ENCODE results near the gene OGDH.
"Not testable (repeated sequence)": the region's sequence is repeated elsewhere in the genome, so short reads cannot be mapped to it uniquely, and the experiment has no call there.

The OGDH gene

GRCh38 chr7:44606341-44607140, at the start of gene OGDH:
Gene OGDH (plus strand): TSS chr7:44606627. CDS start chr7:44624344, 17,717 bp downstream.
- DNase-seq (ENCODE audit: low read depth): peak; percentile 100

GRCh38 chr7:44557485-44557884, 48.9 kb upstream of the OGDH start:
- no peak for DNase-seq (ENCODE audit: low read depth)

DNA sequence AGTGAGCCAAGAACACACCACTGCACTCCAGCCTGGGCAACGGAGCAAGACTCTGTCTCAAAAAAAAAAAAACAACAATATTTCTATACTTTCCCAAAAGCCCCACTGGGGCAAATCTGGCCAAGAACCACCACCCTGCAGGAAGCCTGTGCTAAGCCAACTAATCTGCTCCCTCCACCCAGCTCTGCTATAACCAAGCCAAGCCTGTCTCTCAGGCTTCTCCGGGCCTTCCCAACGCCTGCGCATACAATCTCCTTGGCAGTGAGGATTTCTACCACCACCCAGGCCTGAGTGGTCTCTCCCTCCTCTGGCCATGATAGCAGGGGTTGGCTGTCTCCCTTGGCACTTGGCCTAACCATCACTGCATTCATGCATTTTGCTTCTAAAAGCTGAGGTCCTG, 46.9 kb upstream of the OGDH start:
- DNase-seq (ENCODE audit: low read depth): no peak

DNA sequence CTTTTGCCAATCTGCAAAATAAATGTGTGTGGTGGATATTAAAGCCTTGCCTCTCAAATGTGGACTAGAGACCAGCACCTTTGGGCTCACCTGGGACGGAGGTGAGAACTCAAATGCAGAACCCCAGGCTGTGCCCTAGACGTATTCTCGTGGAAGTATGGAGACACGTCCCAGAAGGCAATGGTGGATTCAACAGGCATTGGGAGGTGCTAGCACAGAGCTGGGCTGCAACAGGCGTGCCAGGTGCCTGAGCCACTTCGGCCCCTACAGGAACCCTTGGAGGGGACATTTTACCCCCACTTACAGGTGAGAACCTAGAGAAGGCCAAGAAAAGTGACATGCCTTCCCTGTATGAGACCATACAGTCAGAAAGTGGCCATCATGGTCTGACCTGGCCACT, 44.9 kb upstream of the OGDH start:
- no peak for DNase-seq (ENCODE audit: low read depth)

DNA sequence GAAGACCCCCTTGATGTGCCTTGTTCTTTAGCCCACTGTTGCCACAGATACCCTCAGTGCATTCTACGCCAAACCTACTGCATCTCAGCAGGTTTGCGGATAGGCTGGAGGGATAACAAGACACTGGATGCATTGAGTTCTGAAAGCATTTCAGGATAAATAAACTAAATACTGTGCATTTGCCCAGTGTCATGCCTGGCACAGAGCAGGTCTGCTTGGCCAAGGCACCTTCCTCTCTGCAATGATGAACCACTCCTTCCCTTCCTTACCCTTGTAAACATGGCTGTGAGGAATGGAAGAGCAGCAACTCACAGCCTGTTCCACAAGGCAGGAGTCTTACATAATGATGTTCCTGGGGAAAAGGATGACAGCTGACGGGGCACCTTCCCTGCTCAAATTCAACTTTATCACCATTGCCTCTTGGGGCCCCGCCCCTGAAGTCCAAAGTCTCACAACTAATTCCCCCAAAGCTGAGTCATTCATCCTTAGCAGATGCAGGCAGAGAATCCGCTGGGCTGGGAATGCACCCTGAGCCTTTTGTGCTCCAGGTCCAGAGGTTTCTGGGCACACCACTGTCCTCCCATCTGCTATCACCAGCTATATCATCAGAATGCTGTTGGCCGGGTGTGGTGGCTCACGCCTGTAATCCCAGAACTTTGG, 44.3 kb upstream of the OGDH start:
- peak; percentile 81 for DNase-seq (ENCODE audit: low read depth)

- not testable (repeated sequence) for DNase-seq (ENCODE audit: low read depth)
Measured at GRCh38 chr7:44562622-44562962, 43.8 kb upstream of the OGDH start.

- no peak for DNase-seq (ENCODE audit: low read depth)
Measured at GRCh38 chr7:44563171-44563679, 43.2 kb upstream of the OGDH start.

- no peak for DNase-seq (ENCODE audit: low read depth)
Measured at GRCh38 chr7:44564606-44565005, 41.8 kb upstream of the OGDH start.

GRCh38 chr7:44565097-44565794, 41.2 kb upstream of the OGDH start:
- DNase-seq (ENCODE audit: low read depth): peak; percentile 66

DNA sequence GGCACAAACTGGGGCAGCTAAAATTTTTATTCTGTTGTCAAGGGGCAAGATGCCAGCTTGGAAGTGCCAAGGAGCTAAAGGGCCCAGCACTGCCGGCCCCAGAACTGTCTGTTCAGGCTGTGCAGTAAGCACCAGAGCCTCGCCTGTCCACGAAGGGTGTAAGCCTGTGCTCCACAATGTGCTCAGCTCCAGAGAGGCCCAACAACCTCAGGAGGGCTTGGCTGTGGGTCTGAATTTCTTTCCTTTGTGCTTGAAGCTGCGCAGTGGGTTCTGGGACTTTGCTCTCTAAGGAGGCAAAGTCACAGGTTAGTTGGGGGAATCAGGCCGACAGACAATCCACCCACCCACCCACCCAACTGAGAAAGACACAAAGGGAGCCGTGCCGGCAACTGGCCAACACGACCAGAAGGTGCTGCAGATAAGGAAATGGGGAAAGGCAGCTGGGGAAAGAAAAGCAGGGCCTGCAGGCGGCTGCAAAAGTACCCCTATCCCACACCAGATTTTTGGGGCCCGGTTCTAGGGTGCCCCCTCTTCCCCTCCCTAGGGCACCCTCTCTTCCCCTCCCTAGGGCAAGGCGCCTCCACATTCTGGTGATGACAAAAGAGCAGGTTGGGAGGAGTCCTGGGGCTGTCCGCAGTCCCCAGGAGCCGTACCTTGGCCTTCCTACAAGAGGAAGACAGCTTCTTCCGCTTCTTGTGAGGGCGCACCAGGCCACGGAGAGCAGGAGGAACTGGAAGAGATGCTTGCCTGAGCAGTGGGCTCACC, 40.5 kb upstream of the OGDH start:
- no peak for DNase-seq (ENCODE audit: low read depth)

GRCh38 chr7:44566680-44567079, 39.7 kb upstream of the OGDH start:
- DNase-seq (ENCODE audit: low read depth): no peak

DNA sequence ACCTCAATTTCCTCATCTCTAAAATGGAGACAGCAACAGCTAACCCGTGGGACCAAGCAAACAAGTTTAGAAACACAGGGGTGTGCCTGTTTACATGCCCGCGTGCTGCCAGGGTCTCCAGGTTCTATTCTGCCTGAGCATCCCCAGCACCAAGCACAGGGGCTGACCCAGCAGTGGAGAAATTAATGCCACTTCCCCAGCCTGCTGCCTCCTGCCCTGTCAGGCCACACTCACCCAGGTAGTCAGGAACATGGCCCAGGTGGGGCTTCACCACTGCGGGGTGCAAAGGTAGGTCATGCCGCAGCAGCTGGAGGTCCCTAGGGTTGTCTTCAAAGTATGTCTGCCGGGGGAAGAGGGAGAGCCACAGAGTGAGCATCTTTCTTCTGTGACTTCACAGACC, 38.5 kb upstream of the OGDH start:
- no peak for DNase-seq (ENCODE audit: low read depth)

- no peak for DNase-seq (ENCODE audit: low read depth)
Measured at GRCh38 chr7:44568771-44569560, 37.5 kb upstream of the OGDH start.

DNA sequence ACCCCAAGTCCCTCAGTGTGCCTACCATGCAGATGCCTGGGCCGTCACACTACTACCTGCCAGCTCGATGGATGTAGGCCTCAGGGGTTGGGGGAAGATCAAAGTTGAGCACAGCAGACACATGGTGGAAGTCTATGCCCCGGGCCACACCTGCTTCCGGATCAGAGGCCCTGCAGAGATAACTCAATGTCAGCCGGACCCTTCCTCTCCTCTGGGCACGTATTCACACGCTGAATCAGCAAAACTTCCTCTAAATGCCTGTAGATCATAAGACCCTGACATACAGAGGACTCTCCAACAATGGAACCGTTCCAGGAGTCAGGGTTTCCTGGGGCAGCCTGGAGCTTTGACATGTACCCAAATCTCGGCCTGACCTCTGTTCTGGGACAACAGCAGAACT, 36.5 kb upstream of the OGDH start:
- DNase-seq (ENCODE audit: low read depth): no peak

GRCh38 chr7:44572771-44573170, 33.7 kb upstream of the OGDH start:
- DNase-seq (ENCODE audit: low read depth): no peak

DNA sequence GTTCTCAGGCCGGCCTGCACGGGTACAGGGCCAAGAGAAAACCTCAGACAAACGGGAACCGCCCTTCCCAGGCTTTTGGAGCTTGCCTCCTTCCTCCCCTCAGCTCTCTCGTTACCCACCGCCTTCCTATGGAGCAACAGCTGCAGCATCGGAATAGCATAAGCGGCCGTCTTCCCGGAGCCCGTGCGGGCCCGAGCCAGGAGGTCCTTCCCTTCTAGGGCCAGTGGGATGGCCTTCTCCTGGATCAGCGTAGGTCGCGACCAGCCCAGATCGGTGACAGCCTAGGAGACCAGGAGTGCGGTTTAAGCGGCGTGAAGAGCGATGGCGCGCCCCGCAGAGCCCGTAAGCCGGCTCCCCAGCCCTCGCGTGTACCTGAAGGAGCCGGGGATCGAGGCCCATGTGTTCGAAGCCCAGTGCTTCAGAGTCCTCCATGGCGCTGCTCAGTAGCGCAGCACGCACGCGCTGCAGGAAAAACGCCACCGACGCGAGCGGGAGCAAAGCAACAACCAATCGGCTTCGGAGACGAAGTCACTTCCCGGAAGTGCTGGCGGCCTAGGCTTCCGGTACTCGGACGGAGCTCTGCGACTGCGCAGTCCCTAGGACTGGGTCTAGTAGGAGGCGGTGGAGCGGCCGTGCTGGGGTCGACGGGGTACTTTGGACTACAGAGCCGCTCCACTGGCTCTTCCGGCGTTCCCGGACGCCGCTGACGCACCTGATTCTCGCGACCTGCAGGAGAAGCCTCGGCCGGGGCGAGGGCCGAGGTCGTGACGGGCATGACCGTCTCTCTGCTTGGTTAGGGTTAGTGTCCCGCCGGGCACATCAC, 32.8 kb upstream of the OGDH start, which contains the start of gene DDX56:
TSS of gene DDX56 (minus strand) at position 445 of the 823 bp plus-strand sequence. CDS start at position 432, 13 bp downstream.
- peak; percentile 97 for DNase-seq (ENCODE audit: low read depth)

- DNase-seq (ENCODE audit: low read depth): no peak
Measured at GRCh38 chr7:44574287-44574872, 32.0 kb upstream of the OGDH start.

DNA sequence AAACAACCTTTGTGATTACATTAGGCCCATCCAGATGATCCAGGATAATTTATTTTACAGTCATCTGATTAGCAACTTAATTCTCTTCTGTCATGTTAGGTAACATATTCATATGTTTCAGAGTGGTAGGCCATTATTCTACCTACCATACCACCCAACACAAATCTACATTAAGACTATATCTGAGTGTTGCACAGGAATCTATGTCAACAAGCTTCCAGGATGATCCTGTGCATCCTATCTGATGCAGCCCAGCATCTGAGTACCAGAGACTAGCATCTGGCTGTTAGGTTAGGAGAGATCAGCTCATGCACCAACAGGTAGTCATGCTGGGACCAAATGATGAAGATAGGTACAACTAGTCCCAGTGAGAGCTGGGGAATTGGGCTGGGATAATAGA, 31.4 kb upstream of the OGDH start:
- no peak for DNase-seq (ENCODE audit: low read depth)

DNA sequence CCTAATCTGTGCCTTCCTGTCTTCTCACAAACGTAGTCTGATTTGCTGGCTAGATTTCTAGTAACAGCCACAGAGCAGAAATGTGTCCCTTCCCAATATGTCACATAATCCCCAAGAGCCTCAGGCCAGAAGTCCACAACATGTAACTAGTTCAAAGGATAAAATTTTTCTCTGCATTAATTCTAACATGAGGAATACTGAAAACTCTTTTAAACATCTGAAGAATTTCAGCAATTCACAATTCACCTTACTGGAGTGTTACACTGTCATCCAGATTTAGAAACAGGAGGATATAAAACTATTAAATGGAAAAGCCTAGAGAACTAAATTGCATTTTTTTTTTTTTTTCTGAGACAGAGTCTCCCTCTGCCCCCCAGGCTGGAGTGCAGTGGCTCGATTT, 30.2 kb upstream of the OGDH start:
- DNase-seq (ENCODE audit: low read depth): no peak

All from ELR (cell line).